ENCODE data around the gene TTLL1. TPM values are rescaled to one million over a fixed set of nuclear protein-coding genes. Genes with fewer than 3 reads are reported as not detected.
"Not testable (repeated sequence)": the region's sequence is repeated elsewhere in the genome, so short reads cannot be mapped to it uniquely, and the experiment has no call there.

Gene TTLL1
- polyA plus RNA-seq, 10 donors = 8.6 to 11.2 (median 9.1) TPM

GRCh38 chr22:43014316-43014868 lies 74.8 kb downstream of the TTLL1 start:
- peak in 1 of 3 donors; percentile 77 for DNase-seq

- DNase-seq = peak in 1 of 3 donors; percentile 48
Observed at GRCh38 chr22:43013355-43014315, 75.6 kb downstream of the TTLL1 start.

GRCh38 chr22:43012390-43012789 lies 76.8 kb downstream of the TTLL1 start:
- DNase-seq = no peak

- DNase-seq = no peak
Observed at GRCh38 chr22:43011079-43011478, 78.1 kb downstream of the TTLL1 start.

- no peak for DNase-seq
Observed at GRCh38 chr22:43009444-43009843, 79.7 kb downstream of the TTLL1 start.

- DNase-seq = no peak
Observed at GRCh38 chr22:43008921-43009320, 80.3 kb downstream of the TTLL1 start.

- no peak for DNase-seq
Observed at GRCh38 chr22:43008509-43008908, 80.7 kb downstream of the TTLL1 start.

GRCh38 chr22:43007519-43008102 lies 81.6 kb downstream of the TTLL1 start:
- DNase-seq = no peak

GRCh38 chr22:43006753-43007152 lies 82.4 kb downstream of the TTLL1 start:
- no peak for DNase-seq

- no peak for DNase-seq
Observed at GRCh38 chr22:43006016-43006505, 83.1 kb downstream of the TTLL1 start.

GRCh38 chr22:43005106-43005505 lies 84.1 kb downstream of the TTLL1 start:
- no peak for DNase-seq

GRCh38 chr22:43004362-43005035 lies 84.7 kb downstream of the TTLL1 start:
- peak in 1 of 3 donors; percentile 63 for DNase-seq

- DNase-seq = peak in 1 of 3 donors; percentile 75
Observed at GRCh38 chr22:43002202-43002586, 87.0 kb downstream of the TTLL1 start.

GRCh38 chr22:43001271-43002201 lies 87.7 kb downstream of the TTLL1 start:
- no peak for DNase-seq

- DNase-seq = peak in 1 of 3 donors; percentile 38
Observed at GRCh38 chr22:43000441-43001175, 88.6 kb downstream of the TTLL1 start.

- DNase-seq = no peak
Observed at GRCh38 chr22:42997582-42998090, 91.6 kb downstream of the TTLL1 start.

GRCh38 chr22:42996646-42997365 lies 92.4 kb downstream of the TTLL1 start:
- no peak for DNase-seq

- not testable (repeated sequence) for DNase-seq
Observed at GRCh38 chr22:42995654-42996053, 93.5 kb downstream of the TTLL1 start.

GRCh38 chr22:42994917-42995562 lies 94.2 kb downstream of the TTLL1 start:
- peak; percentile 70 to 87 (median 86) for DNase-seq
